Neural progenitor cell (in vitro differentiated cells): ENCODE results near the gene YBX3. TPM values are rescaled to one million over a fixed set of nuclear protein-coding genes. Genes with fewer than 3 reads are reported as not detected.

Experiments used
- DNase-seq: peaks from one replicate; pipeline ENCODE4 v3.0.0-alpha.2; 2016; ENCODE audit warnings: low spot score
- H2AFZ ChIP-seq: fragments of 200-600 bp; sonication (generic); replicated peaks from 2 replicates; pipeline ENCODE4 v1.6.1; 2016; ENCODE audit warnings: antibody characterized with exemption
- H3F3A ChIP-seq: fragments of 200-600 bp; sonication (generic); 2 replicates; pipeline ENCODE4 v1.6.1; 2016; ENCODE audit warnings: antibody characterized with exemption, low read depth
- H3K27ac ChIP-seq: fragments of 200-600 bp; sonication (generic); 2 replicates; pipeline ENCODE4 v1.5.1; 2016; ENCODE audit warnings: mild to moderate bottlenecking
- H3K27me3 ChIP-seq: fragments of 200-600 bp; sonication (generic); 2 replicates; pipeline ENCODE4 v1.6.1; 2016; ENCODE audit warnings: mild to moderate bottlenecking, moderate library complexity
- H3K36me3 ChIP-seq: fragments of 200-600 bp; sonication (generic); 2 replicates; pipeline ENCODE4 v1.5.1; 2016
- H3K4me1 ChIP-seq: fragments of 200-600 bp; sonication (generic); 2 replicates; pipeline ENCODE4 v1.6.1; 2016; ENCODE audit warnings: mixed run types
- H3K4me2 ChIP-seq: fragments of 200-600 bp; sonication (generic); 2 replicates; pipeline ENCODE4 v1.6.1; 2016
- H3K4me3 ChIP-seq: fragments of 200-600 bp; sonication (generic); 2 replicates; pipeline ENCODE4 v1.5.1; 2016
- H3K79me2 ChIP-seq: fragments of 200-600 bp; sonication (generic); 2 replicates; pipeline ENCODE4 v1.6.1; 2016; ENCODE audit warnings: low read depth
- H3K9ac ChIP-seq: fragments of 200-600 bp; sonication (generic); 2 replicates; pipeline ENCODE4 v1.6.1; 2016
- H3K9me3 ChIP-seq: fragments of 200-600 bp; sonication (generic); 2 replicates; pipeline ENCODE4 v1.5.1; 2016; ENCODE audit warnings: low read depth
- H4K20me1 ChIP-seq: fragments of 200-600 bp; sonication (generic); 2 replicates; pipeline ENCODE4 v1.6.1; 2016; ENCODE audit warnings: low read depth
- H3K27ac Mint-ChIP-seq: 3 replicates; pipeline ENCODE4 v1.8.0; 2021; ENCODE audit warnings: mixed read lengths
- H3K27me3 Mint-ChIP-seq: 2 replicates; pipeline ENCODE4 v1.8.0; 2022; ENCODE audit warnings: low read depth, mild to moderate bottlenecking, inconsistent platforms, moderate library complexity, mixed read lengths; ENCODE audit not compliant: insufficient read depth
- H3K36me3 Mint-ChIP-seq: 3 replicates; pipeline ENCODE4 v1.8.0; 2021; ENCODE audit warnings: mixed read lengths
- H3K4me1 Mint-ChIP-seq: 3 replicates; pipeline ENCODE4 v1.8.0; 2021; ENCODE audit warnings: mixed read lengths
- H3K4me3 Mint-ChIP-seq: 3 replicates; pipeline ENCODE4 v1.8.0; 2021; ENCODE audit warnings: mild to moderate bottlenecking, moderate library complexity, mixed read lengths
- H3K9me3 Mint-ChIP-seq: 3 replicates; pipeline ENCODE4 v1.8.0; 2020; ENCODE audit warnings: mixed read lengths
- CTCF ChIP-seq: fragments of 200-600 bp; sonication (generic); IDR thresholded peaks from 2 replicates; pipeline ENCODE4 v1.5.1; 2017; ENCODE audit warnings: antibody characterized with exemption, mild to moderate bottlenecking
- EZH2 ChIP-seq: fragments of 200-600 bp; sonication (generic); IDR thresholded peaks from 2 replicates; pipeline ENCODE4 v1.6.1; 2017; ENCODE audit warnings: antibody characterized with exemption, mild to moderate bottlenecking, moderate library complexity
- EZH2phosphoT487 ChIP-seq: fragments of 200-600 bp; sonication (generic); IDR thresholded peaks from 2 replicates; pipeline ENCODE4 v1.6.1; 2017; ENCODE audit warnings: antibody characterized with exemption
- total RNA-seq: library from RNA; depleted of rRNA; stranded (reverse); fragments of >200 nt; gene quantifications from 2 replicates; pipeline ENCODE4 v1.2.3, GENCODE V29; 2015; ENCODE audit warnings: low replicate concordance

YBX3 gene
- total RNA-seq, 1 donor from 2014 or later = 78.9 TPM

- Histone ChIP-seq H3K36me3 (no peaks in the 10 kb centered on the region), H3K4me1 (no peaks in the 10 kb centered on the region), H3K79me2 (no peaks in the 10 kb centered on the region), H3K27ac (no peak overlapping the region), H3F3A (no peaks in the 10 kb centered on the region), H3K27me3 (peaks cover 5% of the 10 kb centered on the region), H3K4me2 (no peak overlapping the region), H2AFZ (no peak overlapping the region), H3K9ac (no peak overlapping the region), H3K4me3 (no peak overlapping the region), H4K20me1 (no peaks in the 10 kb centered on the region), H3K9me3 (no peaks in the 10 kb centered on the region)
- H3K4me3 Mint-ChIP-seq = no peak overlapping the region
- no peak overlapping the region for H3K27ac Mint-ChIP-seq
- no peaks in the 10 kb centered on the region for H3K4me1 Mint-ChIP-seq
- no peaks in the 10 kb centered on the region for H3K36me3 Mint-ChIP-seq
- TF ChIP-seq EZH2 (no peak), EZH2phosphoT487 (no peak), CTCF (no peak)
- no peaks in the 10 kb centered on the region for H3K9me3 Mint-ChIP-seq
- H3K27me3 Mint-ChIP-seq = peaks cover 4% of the 10 kb centered on the region
- DNase-seq = no peak
Measured at GRCh38 chr12:10667581-10667980, 55.5 kb downstream of the YBX3 start.

GRCh38 chr12:10664499-10664898 lies 58.6 kb downstream of the YBX3 start:
- Histone ChIP-seq H3K4me2 (no peak overlapping the region), H3K36me3 (no peaks in the 10 kb centered on the region), H3K9ac (no peak overlapping the region), H3K9me3 (no peaks in the 10 kb centered on the region), H3K27ac (no peak overlapping the region), H3K79me2 (no peaks in the 10 kb centered on the region), H3K27me3 (no peaks in the 10 kb centered on the region), H3K4me3 (no peak overlapping the region), H2AFZ (no peak overlapping the region), H3F3A (no peaks in the 10 kb centered on the region), H3K4me1 (no peaks in the 10 kb centered on the region), H4K20me1 (no peaks in the 10 kb centered on the region)
- Mint-ChIP-seq H3K27ac (no peak overlapping the region), H3K9me3 (no peaks in the 10 kb centered on the region), H3K4me1 (no peaks in the 10 kb centered on the region), H3K36me3 (no peaks in the 10 kb centered on the region), H3K27me3 (peaks cover 2% of the 10 kb centered on the region), H3K4me3 (no peak overlapping the region)
- TF ChIP-seq CTCF (no peak), EZH2 (no peak), EZH2phosphoT487 (no peak)
- DNase-seq = no peak

- Histone ChIP-seq H3F3A (no peaks in the 10 kb centered on the region), H3K9ac (no peak overlapping the region), H3K27me3 (no peaks in the 10 kb centered on the region), H3K79me2 (no peaks in the 10 kb centered on the region), H3K4me1 (no peaks in the 10 kb centered on the region), H3K36me3 (no peaks in the 10 kb centered on the region), H3K4me3 (no peak overlapping the region), H2AFZ (no peak overlapping the region), H3K9me3 (no peaks in the 10 kb centered on the region), H3K27ac (no peak overlapping the region), H4K20me1 (no peaks in the 10 kb centered on the region), H3K4me2 (no peak overlapping the region)
- H3K27me3 Mint-ChIP-seq = peaks cover 2% of the 10 kb centered on the region
- H3K36me3 Mint-ChIP-seq = no peaks in the 10 kb centered on the region
- no peak for DNase-seq
- H3K9me3 Mint-ChIP-seq = no peaks in the 10 kb centered on the region
- H3K4me3 Mint-ChIP-seq = no peak overlapping the region
- TF ChIP-seq CTCF (no peak), EZH2phosphoT487 (no peak), EZH2 (no peak)
- no peak overlapping the region for H3K27ac Mint-ChIP-seq
- no peaks in the 10 kb centered on the region for H3K4me1 Mint-ChIP-seq
Measured at GRCh38 chr12:10663869-10664268, 59.3 kb downstream of the YBX3 start.
